B cell (primary cell): ENCODE data around the gene FAHD2B. TPM values are rescaled to one million over a fixed set of nuclear protein-coding genes. Genes with fewer than 3 reads are reported as not detected.
A peak's percentile ranks its signal among the peaks of the same experiment; 100 is the strongest.
"Not testable (repeated sequence)": the region's sequence is repeated elsewhere in the genome, so short reads cannot be mapped to it uniquely, and the experiment has no call there.

Experiments used
- ATAC-seq: fragments of 200-7000 bp; cut with Tn5 transposase; one replicate; pipeline ENCODE4 v1.10.0; 2021; ENCODE audit warnings: low read depth, mild to moderate bottlenecking, moderate number of reproducible peaks, moderate library complexity
- CTCF ChIA-PET: fragments of 350-600 bp; sonication (Branson Sonifier 250); formaldehyde crosslinking; loops from one replicate; lab custom pipeline; 2021; ENCODE audit warnings: antibody characterized with exemption, inconsistent platforms; lab: Charles Lee
- POLR2A ChIA-PET: fragments of 350-600 bp; sonication (Branson Sonifier 250); formaldehyde crosslinking; loops from one replicate; lab custom pipeline; 2021; ENCODE audit warnings: antibody characterized with exemption; lab: Charles Lee
- DNase-seq: peaks from one replicate; pipeline ENCODE4 v3.0.0; 2013
- H2AFZ ChIP-seq: 2 replicates; pipeline ENCODE4 v1.6.1; 2012; ENCODE audit warnings: mild to moderate bottlenecking, low read depth, low read length; ENCODE audit not compliant: insufficient read depth, poor library complexity, severe bottlenecking
- H3K27ac ChIP-seq, 2 donors: 1 replicate in 1 of 2; 2 replicates in 1 of 2; pipeline ENCODE4 v1.5.1; 2012 to 2013; ENCODE audit warnings: low read length in 2 of 2, mild to moderate bottlenecking in 2 of 2, moderate library complexity in 1 of 2
- H3K27me3 ChIP-seq, 4 experiments: fragments of 200-600 bp in 1 of 4; sonication (generic) in 1 of 4; replicated peaks in 1 of 4; 1 replicate in 2 of 4; 2 replicates in 2 of 4; pipeline versions ENCODE4 v1.6.1 to v1.7.0; 2013 to 2016; ENCODE audit warnings: low read length in 3 of 4, mild to moderate bottlenecking in 2 of 4, mixed read lengths in 1 of 4, moderate library complexity in 1 of 4; ENCODE audit not compliant: insufficient read depth in 4 of 4, control insufficient read depth in 3 of 4; ENCODE audit errors: control extremely low read depth in 1 of 4
- H3K36me3 ChIP-seq, 2 experiments: replicated peaks in 1 of 2; 1 replicate in 1 of 2; 2 replicates in 1 of 2; pipeline versions ENCODE4 v1.6.1 to v1.7.1; 2013; ENCODE audit warnings: low read length in 1 of 2; ENCODE audit not compliant: insufficient read depth in 2 of 2, control insufficient read depth in 1 of 2; ENCODE audit errors: control extremely low read depth in 1 of 2, extremely low read depth in 1 of 2
- H3K4me1 ChIP-seq, 2 donors: fragments of 200-600 bp in 1 of 2; sonication (generic) in 1 of 2; 1 replicate in 1 of 2; 2 replicates in 1 of 2; pipeline versions ENCODE4 v1.5.1 to v1.6.1; 2013 to 2017; ENCODE audit warnings: low read length in 2 of 2; ENCODE audit not compliant: control insufficient read depth in 2 of 2, insufficient read depth in 2 of 2
- H3K4me2 ChIP-seq: replicated peaks from 2 replicates; pipeline ENCODE3; 2012; ENCODE audit warnings: mild to moderate bottlenecking, low read depth, low read length; ENCODE audit not compliant: poor library complexity, severe bottlenecking
- H3K4me3 ChIP-seq, 5 experiments: fragments of 200-600 bp in 1 of 5; sonication (generic) in 1 of 5; 1 replicate in 3 of 5; 2 replicates in 2 of 5; pipeline versions ENCODE4 v1.5.1 to v1.7.0; 2011 to 2016; ENCODE audit warnings: low read length in 4 of 5, mild to moderate bottlenecking in 4 of 5, low read depth in 2 of 5, control low read depth in 1 of 5, moderate library complexity in 1 of 5; ENCODE audit not compliant: insufficient read depth in 1 of 5; ENCODE audit errors: control extremely low read depth in 1 of 5, extremely low read depth in 1 of 5
- H3K79me2 ChIP-seq: fragments of 200-600 bp; sonication (generic); one replicate; pipeline ENCODE4 v1.6.0; 2016; ENCODE audit warnings: low read length; ENCODE audit not compliant: control insufficient read depth, insufficient read depth
- H3K9ac ChIP-seq: fragments of 200-600 bp; sonication (generic); 2 replicates; pipeline ENCODE4 v1.6.1; 2017; ENCODE audit warnings: mild to moderate bottlenecking, low read length, moderate library complexity
- H3K9me3 ChIP-seq, 3 donors: one replicate each; pipeline versions ENCODE4 v1.6.1 to v1.7.1; 2013; ENCODE audit warnings: low read length in 2 of 3; ENCODE audit not compliant: control insufficient read depth in 2 of 3, insufficient read depth in 1 of 3; ENCODE audit errors: control extremely low read depth in 1 of 3
- H4K20me1 ChIP-seq: 2 replicates; pipeline ENCODE4 v1.6.0; 2012; ENCODE audit warnings: mild to moderate bottlenecking, low read length; ENCODE audit not compliant: insufficient read depth, control insufficient read depth, poor library complexity, severe bottlenecking
- H3K27ac Mint-ChIP-seq: one replicate; pipeline ENCODE4 v1.8.0; 2021; ENCODE audit warnings: mixed read lengths
- H3K27me3 Mint-ChIP-seq: one replicate; pipeline ENCODE4 v1.8.0; 2021; ENCODE audit warnings: mixed read lengths
- H3K4me1 Mint-ChIP-seq: one replicate; pipeline ENCODE4 v1.8.0; 2021; ENCODE audit warnings: mixed read lengths
- H3K4me3 Mint-ChIP-seq: one replicate; pipeline ENCODE4 v1.8.0; 2021; ENCODE audit warnings: mixed read lengths
- H3K9me3 Mint-ChIP-seq: one replicate; pipeline ENCODE4 v1.8.0; 2022; ENCODE audit warnings: mixed read lengths; ENCODE audit not compliant: insufficient read depth
- EZH2 ChIP-seq: IDR thresholded peaks from 2 replicates; pipeline ENCODE4 v1.6.1; 2012; ENCODE audit warnings: borderline replicate concordance, low read depth, mild to moderate bottlenecking, moderate library complexity, low read length; ENCODE audit not compliant: insufficient read depth, poor library complexity, severe bottlenecking
- WGBS: methylation state at CpG from one replicate; pipeline ENCODE4 v1.1.5; 2013; ENCODE audit warnings: missing lambda C conversion rate; ENCODE audit not compliant: insufficient coverage; 5-methylcytosine and 5-hydroxymethylcytosine counted together
- intact Hi-C: fragments of 100-400 bp; cut with micrococcal nuclease; formaldehyde crosslinking; loops from one replicate; pipeline ENCODE4 v1.10.0; 2022
- polyA plus RNA-seq: library from polyadenylated mRNA; depleted of rRNA; stranded (reverse); fragments of >200 nt; gene quantifications from 2 replicates; pipeline ENCODE4 v1.2.3, GENCODE V29; 2012
- total RNA-seq, 2 donors: library from RNA; stranded (reverse); fragments of 120-200 nt in 1 of 2; gene quantifications; 1 replicate in 1 of 2; 2 replicates in 1 of 2; pipeline versions ENCODE4 v1.2.3 to v1.2.4, GENCODE V29; 2013 to 2022
- TF ChIP-seq, protein P1 (sequence below): fragments of 200-600 bp; IDR thresholded peaks from one replicate; pipeline ENCODE4 v1.8.0; 2022; ENCODE audit warnings: antibody characterized with exemption, mild to moderate bottlenecking

The FAHD2B gene
- total and polyA plus RNA-seq, 2 donors (not counting 1 experiment from before 2014, with no cell fraction given): 12.4 to 20.6 TPM

GRCh38 chr2:97098786-97099372 lies 4.2 kb upstream of the FAHD2B start:
- POLR2A ChIA-PET, H3K4me3 Mint-ChIP-seq, H4K20me1 ChIP-seq, H3K4me2 ChIP-seq, H3K36me3 ChIP-seq, ATAC-seq, H3K79me2 ChIP-seq, H2AFZ ChIP-seq, H3K4me1 ChIP-seq, H3K4me1 Mint-ChIP-seq, H3K9me3 ChIP-seq, H3K9ac ChIP-seq, CTCF ChIA-PET, H3K27ac ChIP-seq, DNase-seq, H3K9me3 Mint-ChIP-seq, H3K27ac Mint-ChIP-seq, H3K4me3 ChIP-seq, intact Hi-C loops: not testable (repeated sequence)
- peaks cover 0 to 12% (median 1%) of the 10 kb centered on the region in 4 experiments for H3K27me3 ChIP-seq
- 60% methylated on average over 1 of the region's 3 CpGs for WGBS
- H3K27me3 Mint-ChIP-seq: peaks cover 15% of the 10 kb centered on the region

DNA sequence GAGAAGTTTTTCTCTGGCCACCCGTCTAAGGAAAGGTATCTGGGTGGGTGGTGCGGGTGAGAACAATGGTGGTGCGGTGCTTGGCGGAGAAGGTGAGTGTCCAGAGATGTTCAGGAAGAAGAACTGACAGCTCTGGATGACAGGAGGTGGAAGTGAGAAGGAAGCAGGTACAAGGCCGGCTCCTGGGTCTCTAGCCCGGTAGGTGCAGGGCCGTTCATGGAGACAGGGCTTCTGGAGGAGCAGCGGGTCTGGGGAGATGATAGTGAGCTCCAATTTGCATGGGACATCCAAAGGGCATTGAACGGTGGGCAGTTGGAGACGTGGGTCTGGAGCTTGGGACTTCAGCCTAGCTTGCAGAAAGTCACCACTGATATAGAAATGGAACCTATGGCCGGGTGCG lies 979 bp upstream of the FAHD2B start:
- H3K79me2 ChIP-seq: no peaks in the 10 kb centered on the region
- Mint-ChIP-seq H3K9me3 (no peaks in the 10 kb centered on the region), H3K4me1 (peaks cover 10% of the 10 kb centered on the region), H3K27ac (peak overlapping the region; percentile 32), H3K27me3 (peaks cover 12% of the 10 kb centered on the region), H3K4me3 (peak overlapping the region; percentile 82)
- H2AFZ ChIP-seq: peak overlapping the region; percentile 60
- no peak overlapping the region for H3K27ac ChIP-seq
- ATAC-seq (no peak), DNase-seq (no peak)
- H3K27me3 ChIP-seq: peaks cover 0 to 12% (median 1%) of the 10 kb centered on the region in 4 experiments
- H3K9me3 ChIP-seq: peaks cover 0 to 2% (median 0%) of the 10 kb centered on the region in 3 donors
- H4K20me1 ChIP-seq: no peaks in the 10 kb centered on the region
- H3K4me3 ChIP-seq: peak overlapping the region in 1 of 5 experiments; percentile 24
- CTCF ChIA-PET: interaction anchor here (0.9 to 1.1 kb wide), 2 partner anchors 17 to 80 kb away, joined by 3 read pairs; no protein-coding TSS in a partner anchor
- peak overlapping the region; percentile 30 for H3K4me2 ChIP-seq
- TF ChIP-seq, protein P1, sequence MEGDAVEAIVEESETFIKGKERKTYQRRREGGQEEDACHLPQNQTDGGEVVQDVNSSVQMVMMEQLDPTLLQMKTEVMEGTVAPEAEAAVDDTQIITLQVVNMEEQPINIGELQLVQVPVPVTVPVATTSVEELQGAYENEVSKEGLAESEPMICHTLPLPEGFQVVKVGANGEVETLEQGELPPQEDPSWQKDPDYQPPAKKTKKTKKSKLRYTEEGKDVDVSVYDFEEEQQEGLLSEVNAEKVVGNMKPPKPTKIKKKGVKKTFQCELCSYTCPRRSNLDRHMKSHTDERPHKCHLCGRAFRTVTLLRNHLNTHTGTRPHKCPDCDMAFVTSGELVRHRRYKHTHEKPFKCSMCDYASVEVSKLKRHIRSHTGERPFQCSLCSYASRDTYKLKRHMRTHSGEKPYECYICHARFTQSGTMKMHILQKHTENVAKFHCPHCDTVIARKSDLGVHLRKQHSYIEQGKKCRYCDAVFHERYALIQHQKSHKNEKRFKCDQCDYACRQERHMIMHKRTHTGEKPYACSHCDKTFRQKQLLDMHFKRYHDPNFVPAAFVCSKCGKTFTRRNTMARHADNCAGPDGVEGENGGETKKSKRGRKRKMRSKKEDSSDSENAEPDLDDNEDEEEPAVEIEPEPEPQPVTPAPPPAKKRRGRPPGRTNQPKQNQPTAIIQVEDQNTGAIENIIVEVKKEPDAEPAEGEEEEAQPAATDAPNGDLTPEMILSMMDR: no peak
- no peak for TF ChIP-seq EZH2
- peak overlapping the region; percentile 45 for H3K9ac ChIP-seq
- H3K36me3 ChIP-seq: no peaks in the 10 kb centered on the region
- POLR2A ChIA-PET: no interaction called here
- intact Hi-C loops: no loop called here
- WGBS: 96% methylated on average over 11 of the region's 12 CpGs
- peaks cover 5 to 12% of the 10 kb centered on the region in 2 donors for H3K4me1 ChIP-seq

DNA sequence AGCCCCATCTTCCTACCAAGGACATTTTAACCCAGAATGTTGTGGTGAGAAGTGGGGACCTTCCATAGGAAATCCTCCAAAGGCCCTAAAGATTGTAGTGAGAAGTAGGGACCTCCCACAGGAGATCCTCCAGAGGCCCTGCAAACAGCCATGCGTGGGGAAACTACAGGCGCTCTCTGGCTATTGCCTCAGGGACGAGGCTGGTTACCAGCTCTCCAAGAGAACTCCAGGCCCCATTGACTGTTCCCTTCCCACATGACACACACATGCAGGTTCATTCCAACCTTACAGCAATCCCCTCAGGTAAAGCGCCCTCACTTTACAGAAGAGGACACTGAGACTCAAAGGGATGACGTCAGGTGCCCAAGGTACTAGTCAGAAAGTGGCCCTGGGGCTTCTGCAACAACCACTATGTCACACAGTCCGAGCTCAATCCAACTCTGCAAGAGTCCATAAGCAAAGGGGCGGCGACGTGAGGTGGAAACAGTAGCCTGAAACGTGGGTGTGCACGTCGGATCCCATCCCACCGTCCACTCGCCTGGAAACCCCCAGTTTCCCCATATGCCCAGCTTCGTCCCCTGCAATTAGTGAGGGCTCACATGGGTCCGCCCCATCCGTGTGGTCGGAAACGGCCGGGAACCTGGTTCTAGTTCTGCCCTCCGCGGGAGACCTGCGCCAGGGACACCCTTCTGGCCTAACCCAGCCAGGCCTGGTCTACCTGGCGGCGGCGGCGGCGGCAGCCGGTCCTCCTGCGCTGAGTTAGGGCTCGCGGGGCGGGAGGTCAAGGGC lies 505 bp downstream of the FAHD2B start:
- H2AFZ ChIP-seq, ATAC-seq, H3K79me2 ChIP-seq, H3K4me2 ChIP-seq, H3K9me3 Mint-ChIP-seq, POLR2A ChIA-PET, H3K27me3 Mint-ChIP-seq, intact Hi-C loops, H3K4me1 Mint-ChIP-seq, H3K27ac Mint-ChIP-seq, H3K36me3 ChIP-seq, H3K27me3 ChIP-seq, DNase-seq, CTCF ChIA-PET, H4K20me1 ChIP-seq, H3K27ac ChIP-seq, H3K9me3 ChIP-seq, H3K9ac ChIP-seq: not testable (repeated sequence)
- peak overlapping the region in 3 of 5 experiments; percentile 25 to 39 (median 25) for H3K4me3 ChIP-seq
- peaks cover 5 to 12% of the 10 kb centered on the region in 2 donors for H3K4me1 ChIP-seq
- 90% methylated on average over 3 of the region's 33 CpGs for WGBS
- H3K4me3 Mint-ChIP-seq: peak overlapping the region; percentile 52
